Panc1 (cell line): Measurements from ENCODE around the gene BICRAL.

Experiments used
- CTCF ChIP-seq: fragments of 450-650 bp; IDR thresholded peaks from 2 replicates; pipeline ENCODE4 v1.5.1; 2017; ENCODE audit warnings: mild to moderate bottlenecking
- POLR2AphosphoS5 ChIP-seq: IDR thresholded peaks from 2 replicates; pipeline ENCODE4 v1.6.1; 2012; ENCODE audit warnings: mild to moderate bottlenecking, low read depth, low read length, moderate library complexity
- SIN3A ChIP-seq: IDR thresholded peaks from 2 replicates; pipeline ENCODE4 v1.6.1; 2012; ENCODE audit warnings: low read depth, mild to moderate bottlenecking, low read length, moderate library complexity, borderline replicate concordance; ENCODE audit not compliant: insufficient read depth

GRCh38 chr6:42774201-42774600 lies 7.7 kb upstream of the BICRAL start:
- TF ChIP-seq CTCF (no peak), POLR2AphosphoS5 (no peak), SIN3A (no peak)
